Brain pericyte (primary cell): ENCODE results near the gene UXS1.
A peak's percentile ranks its signal among the peaks of the same experiment; 100 is the strongest.
"Not testable (repeated sequence)": the region's sequence is repeated elsewhere in the genome, so short reads cannot be mapped to it uniquely, and the experiment has no call there.

Experiments
- DNase-seq: peaks from one replicate; pipeline ENCODE4 v3.0.0-alpha.2; 2012; ENCODE audit warnings: low read depth, low spot score

Gene UXS1

GRCh38 chr2:106193977-106194778 lies at the start of gene UXS1:
Gene UXS1 (minus strand): TSS chr2:106194301. CDS start chr2:106194241, 60 bp downstream.
- DNase-seq, result peak; percentile 85

DNA sequence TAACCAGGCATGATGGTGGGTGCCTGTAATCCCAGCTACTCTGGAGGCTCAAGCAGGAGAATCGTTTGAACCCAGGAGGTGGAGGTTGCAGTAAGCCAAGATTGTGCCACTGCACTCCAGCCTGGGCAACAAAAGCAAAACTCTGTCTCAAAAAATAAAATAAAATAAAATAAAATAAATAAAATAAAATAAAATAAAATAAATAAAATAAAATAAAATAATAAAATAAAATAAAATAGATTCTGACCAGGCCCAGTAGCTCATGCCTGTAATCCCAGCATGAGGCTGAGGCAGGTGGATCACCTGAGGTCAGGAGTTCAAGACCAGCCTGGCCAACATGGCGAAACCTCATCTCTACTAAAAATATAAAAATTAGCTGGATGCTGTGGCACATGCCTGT lies 45.4 kb upstream of the UXS1 start:
- DNase-seq, result not testable (repeated sequence)

GRCh38 chr2:106235392-106235791 lies 41.3 kb upstream of the UXS1 start:
- not testable (repeated sequence) for DNase-seq

DNA sequence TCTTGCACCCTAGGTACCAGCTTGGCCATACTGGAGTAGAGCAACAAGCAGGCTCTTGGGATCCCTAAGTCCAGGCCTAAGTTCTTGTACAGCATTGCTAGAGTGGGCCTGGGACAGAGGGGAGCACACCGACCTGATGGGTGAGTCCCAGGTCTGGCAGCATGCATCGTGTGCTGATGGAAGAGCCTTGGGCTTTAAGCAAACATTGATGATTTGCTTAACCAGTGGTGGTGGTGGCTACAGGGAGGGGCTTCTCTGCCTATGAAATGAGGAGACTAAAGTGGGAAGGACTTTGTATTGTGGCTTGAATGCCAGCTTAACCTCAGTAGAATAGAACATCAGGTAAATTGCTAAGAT lies 39.2 kb upstream of the UXS1 start:
- no peak for DNase-seq

DNA sequence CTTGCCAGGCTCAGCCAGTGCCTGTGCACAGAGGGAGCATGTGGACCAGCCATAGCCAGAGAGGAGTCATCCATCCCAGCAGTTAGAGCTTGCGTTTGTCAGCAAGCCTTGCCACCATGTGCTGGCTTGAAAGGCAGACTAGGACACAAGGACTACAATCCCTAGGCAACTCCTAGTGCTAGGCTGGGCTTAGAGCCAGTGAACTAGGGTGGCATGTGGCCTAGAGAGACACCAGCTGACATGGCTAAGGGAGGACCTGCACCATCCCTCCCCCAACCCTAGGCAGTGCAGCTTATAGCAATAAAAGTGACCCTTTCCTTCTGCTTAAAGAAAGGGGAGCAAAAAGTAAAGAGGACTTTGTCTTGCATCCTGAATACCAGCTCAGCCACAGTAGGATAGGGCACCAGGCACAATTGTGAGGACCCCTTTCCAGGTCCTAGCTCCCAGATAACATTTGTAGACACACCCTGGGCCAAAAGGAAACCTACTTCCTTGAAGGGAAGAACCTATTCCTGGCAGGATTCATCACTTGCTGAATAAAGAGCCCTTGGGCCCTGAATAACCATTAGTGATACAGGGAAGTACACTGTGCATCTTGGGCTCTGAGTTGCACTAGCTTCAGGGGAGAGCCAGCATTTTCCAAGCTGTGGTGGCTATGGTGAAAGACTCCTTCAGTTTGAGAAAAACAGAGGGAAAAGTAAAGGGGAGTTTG lies 38.7 kb upstream of the UXS1 start:
- no peak for DNase-seq

DNA sequence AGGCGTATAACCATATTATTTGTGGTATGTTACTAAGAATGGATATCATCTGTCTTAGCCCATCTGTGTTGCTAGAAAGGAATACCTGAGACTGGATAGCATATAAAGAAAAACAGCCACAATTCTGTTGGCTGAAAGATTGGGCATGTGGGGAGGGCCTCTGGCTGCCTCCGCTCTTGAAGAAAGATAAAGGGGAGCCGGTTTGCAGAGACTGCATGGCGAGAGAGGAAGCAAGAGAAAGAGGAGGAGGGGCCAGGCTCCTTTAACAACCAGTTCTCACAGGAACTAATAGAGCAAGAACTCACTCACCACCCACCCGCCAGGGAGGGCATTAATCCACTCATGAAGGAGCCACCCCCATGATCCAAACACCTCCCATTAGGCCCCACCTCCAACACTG lies 29.2 kb upstream of the UXS1 start:
- no peak for DNase-seq

DNA sequence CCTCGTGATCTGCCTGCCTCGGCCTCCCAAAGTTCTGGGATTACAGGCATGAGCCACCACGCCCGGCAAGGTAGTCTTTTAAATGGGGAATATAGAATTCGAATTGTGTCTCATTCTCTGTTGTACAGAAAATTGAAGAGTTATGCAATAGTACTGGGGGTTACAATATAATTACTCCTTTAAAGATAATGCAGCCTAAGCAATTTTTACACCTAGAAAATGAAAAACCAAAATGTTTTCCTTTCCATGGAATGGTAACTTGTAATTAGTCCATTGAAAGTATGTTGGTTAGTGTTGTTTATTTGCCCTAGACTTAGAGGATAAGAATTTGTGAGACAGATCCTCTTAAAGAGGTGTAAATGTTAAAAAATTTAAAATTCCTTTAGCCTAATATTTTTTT lies 28.0 kb upstream of the UXS1 start:
- DNase-seq, result not testable (repeated sequence)

- no peak for DNase-seq
Measured at GRCh38 chr2:106219813-106220212, 25.7 kb upstream of the UXS1 start.

DNA sequence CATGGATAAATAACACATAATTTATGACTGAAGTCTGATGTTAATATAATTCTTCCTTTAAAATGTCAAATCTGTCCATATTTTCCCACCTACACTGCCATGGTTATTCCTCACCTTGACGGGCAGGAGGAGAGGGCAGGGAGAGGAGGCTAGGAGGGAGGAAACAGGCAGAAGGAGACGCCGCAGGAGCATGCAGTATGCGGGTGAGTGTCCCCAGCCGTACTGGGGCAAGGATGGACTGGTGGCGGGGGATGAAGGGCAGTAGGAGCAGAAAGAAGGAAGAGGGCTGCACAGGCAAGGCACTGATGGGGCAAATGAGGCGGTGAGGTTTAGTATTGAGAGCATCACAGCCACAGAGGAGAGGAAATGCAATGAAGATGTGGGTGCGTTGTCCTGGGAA lies 25.1 kb upstream of the UXS1 start:
- DNase-seq, result not testable (repeated sequence)

GRCh38 chr2:106208874-106209273 lies 14.8 kb upstream of the UXS1 start:
- no peak for DNase-seq

DNA sequence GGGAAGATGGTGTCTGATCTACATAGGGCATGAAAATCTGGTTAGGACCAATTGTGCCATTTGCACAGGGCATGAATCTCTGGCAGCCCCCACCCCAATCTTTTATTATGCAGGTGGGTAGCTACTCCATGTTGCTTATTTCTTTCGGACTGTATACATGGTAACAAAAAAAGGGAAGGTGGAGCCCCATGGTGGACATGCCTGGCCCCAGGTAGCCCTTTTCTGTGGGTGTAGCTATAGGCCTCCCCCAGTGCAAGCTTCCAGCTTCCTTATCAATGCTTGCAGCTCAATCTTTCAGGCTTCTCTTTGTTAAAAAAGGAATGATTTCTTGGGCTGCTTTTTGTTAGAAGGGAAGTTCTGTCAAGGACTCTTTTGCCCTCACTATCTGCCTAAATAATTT lies 14.3 kb upstream of the UXS1 start:
- no peak for DNase-seq

DNA sequence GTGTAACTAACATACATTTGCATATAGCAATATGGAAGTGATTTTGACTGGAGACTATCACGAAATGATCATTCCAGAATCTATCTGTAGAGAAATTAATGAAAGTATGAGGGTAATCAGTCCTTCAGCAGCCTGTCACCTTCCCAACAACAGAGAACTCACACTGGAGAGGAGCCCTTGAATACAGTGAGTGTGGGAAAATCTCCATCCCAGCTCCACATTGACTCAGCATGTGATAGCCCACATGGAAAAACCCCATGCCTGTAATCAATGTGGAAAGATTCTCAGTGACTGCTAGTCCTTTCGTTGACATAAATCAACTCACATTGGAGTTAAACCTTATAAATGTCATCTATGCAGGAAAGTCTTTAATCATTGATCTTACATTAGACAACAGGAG lies 13.1 kb upstream of the UXS1 start:
- no peak for DNase-seq

GRCh38 chr2:106205488-106205887 lies 11.4 kb upstream of the UXS1 start:
- no peak for DNase-seq

DNA sequence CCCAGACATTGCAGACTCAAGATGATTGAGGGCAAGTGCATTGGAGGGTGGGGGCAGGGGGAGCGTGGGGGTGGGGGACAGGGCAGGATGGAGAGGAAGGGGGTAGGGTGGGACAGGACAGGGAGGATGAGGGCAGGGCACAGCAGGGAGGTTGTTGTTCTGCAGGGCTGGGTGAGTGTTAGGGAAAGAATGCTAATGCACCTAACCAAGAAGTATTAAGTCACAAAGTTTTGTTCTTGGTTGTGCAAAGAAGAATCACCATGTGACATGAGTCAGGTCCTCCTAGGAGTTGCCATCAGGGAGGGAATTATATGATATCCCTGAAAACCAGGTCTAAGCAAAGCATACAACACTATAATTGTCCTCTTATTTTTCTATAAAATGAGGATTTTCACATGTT lies 10.4 kb upstream of the UXS1 start:
- DNase-seq, result not testable (repeated sequence)

DNA sequence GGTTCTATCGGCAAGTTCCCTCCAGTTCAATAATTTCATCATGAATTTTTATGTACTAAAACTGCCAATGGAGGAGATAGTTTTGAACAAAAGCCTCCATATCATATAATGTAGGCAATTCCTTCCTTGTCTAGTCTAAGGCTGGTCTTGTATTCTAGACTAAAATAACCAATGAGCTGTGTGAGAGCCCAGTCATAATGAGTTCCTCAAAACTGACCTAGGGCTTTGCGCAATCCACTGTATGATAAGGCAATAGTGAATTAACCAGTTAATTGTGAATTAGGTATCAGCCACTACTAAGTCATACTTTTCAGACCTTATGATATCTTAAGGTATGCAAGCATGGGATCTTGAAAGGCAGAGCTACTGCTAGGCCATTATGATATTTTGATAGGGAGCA lies 7.6 kb upstream of the UXS1 start:
- no peak for DNase-seq

GRCh38 chr2:106197878-106198277 lies 3.8 kb upstream of the UXS1 start:
- DNase-seq, result no peak

- no peak for DNase-seq
Measured at GRCh38 chr2:106195981-106196380, 1.9 kb upstream of the UXS1 start.

DNA sequence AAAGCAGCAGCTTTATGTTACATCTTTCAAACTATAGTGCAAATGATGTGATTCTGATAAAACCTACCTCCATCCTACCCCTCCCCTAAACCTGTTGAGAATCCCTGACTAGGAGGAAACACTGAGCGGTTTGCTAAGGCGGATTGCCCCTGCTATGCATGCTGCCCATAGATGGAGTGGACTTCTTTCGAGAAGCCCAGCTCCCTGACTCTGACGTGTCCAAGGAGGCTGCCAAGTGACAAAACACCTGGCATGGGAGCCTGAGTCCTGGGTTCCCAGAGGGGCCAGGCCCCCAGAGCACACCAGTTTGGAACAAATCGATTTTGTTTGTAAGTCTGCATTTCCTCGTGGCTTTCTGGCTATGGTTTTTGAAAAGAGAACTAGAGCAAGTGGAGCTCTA lies 1.4 kb upstream of the UXS1 start:
- no peak for DNase-seq

GRCh38 chr2:106193690-106193976 lies 468 bp downstream of the UXS1 start:
- no peak for DNase-seq

GRCh38 chr2:106192752-106193689 lies 1.1 kb downstream of the UXS1 start:
- DNase-seq, result peak; percentile 29

DNA sequence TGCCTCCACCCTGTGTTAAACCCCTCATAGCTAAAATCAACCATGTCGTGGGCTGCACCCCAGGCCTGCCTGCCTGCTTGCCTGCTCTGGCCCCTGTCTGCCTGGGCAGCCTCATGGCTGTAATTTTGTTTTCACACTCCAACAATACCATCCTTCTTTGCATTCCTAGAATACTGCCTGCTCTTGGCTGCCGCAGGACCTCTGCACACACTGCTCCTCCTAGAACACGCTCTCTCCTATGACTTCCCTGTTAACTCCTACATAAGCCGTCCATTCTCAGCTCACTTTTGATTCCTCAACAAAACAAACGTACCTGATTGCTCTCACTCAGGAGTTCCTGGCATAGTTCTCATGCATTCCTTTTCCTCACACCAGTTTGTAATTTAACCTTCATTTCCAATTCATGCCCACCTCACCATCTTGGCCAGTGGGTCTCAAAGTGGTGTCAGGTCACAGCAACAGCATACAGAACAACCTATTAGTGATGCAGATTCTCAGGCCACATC lies 2.5 kb downstream of the UXS1 start:
- no peak for DNase-seq
